Stomach smooth muscle (tissue), 2 donors: Measurements from ENCODE around the gene SEC16B.

ENCODE experiments used
- H3K27ac ChIP-seq: one replicate; pipeline ENCODE4 v1.7.0; 2013; ENCODE audit warnings: mild to moderate bottlenecking, low read length, inconsistent platforms
- H3K27me3 ChIP-seq, 2 donors: one replicate each; pipeline ENCODE4 v1.7.0; 2013; ENCODE audit warnings: low read length in 2 of 2; ENCODE audit not compliant: insufficient read depth in 2 of 2, control insufficient read depth in 1 of 2
- H3K36me3 ChIP-seq, 2 donors: one replicate each; pipeline ENCODE4 v1.7.0; 2013; ENCODE audit warnings: low read length in 2 of 2; ENCODE audit not compliant: control insufficient read depth in 2 of 2, insufficient read depth in 2 of 2
- H3K4me1 ChIP-seq: one replicate; pipeline ENCODE4 v1.7.0; 2013; ENCODE audit warnings: low read length; ENCODE audit not compliant: control insufficient read depth, insufficient read depth
- H3K4me3 ChIP-seq, 2 donors: one replicate each; pipeline ENCODE4 v1.7.0; 2013; ENCODE audit warnings: low read length in 2 of 2
- H3K9ac ChIP-seq, 2 donors: one replicate each; pipeline ENCODE4 v1.7.0; 2013; ENCODE audit warnings: low read length in 2 of 2, mild to moderate bottlenecking in 1 of 2
- H3K9me3 ChIP-seq, 2 donors: one replicate each; pipeline ENCODE4 v1.7.0; 2013; ENCODE audit warnings: low read length in 2 of 2; ENCODE audit not compliant: control insufficient read depth in 2 of 2
- donor health status: healthy.
- donor health status: Pancreatic carcinoma.

Gene SEC16B

DNA sequence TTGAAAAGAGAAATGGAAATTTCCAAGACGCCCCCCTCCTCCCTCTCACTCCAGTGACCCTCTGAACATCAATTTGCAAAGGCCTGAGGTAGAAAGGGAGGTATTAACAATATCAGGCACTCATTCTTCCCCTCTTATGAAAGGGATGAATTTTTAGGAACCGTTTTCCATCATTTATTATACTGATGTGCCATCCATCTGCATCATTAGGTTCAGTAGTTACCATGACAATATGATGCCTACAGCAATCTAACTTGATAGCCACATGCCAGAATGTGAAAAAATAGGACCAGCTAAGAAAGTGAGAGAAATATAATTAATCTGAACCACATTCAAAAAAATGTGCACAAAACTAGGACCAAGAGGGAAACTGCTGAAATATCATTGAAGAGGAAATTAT is 40.9 kb downstream of the SEC16B start:
- peaks cover 4 to 10% of the 10 kb centered on the region in 2 donors for H3K36me3 ChIP-seq
- H3K9ac ChIP-seq = no peak overlapping the region
- H3K27ac ChIP-seq = no peak overlapping the region
- H3K4me3 ChIP-seq = no peak overlapping the region
- H3K27me3 ChIP-seq = no peaks in the 10 kb centered on the region
- H3K4me1 ChIP-seq = peaks cover 6% of the 10 kb centered on the region
- H3K9me3 ChIP-seq = no peaks in the 10 kb centered on the region

DNA sequence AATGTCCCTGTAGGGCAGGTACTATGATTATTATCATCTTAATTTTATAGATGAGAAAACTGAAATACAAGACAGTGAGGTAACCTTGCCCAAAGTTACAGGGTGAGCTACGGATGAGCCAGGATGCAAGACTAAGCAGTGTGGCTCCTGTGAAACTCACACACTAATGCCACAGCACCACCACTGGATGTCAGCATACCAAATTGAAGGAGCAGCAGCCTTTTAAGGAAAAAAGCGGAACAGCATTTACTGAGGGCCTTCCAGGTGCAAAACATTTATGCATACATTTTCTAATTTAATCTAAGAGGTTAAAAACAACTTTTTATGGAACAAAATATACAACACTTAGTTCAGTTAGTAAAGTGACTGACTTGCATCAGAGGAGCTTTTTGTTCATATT is 41.7 kb downstream of the SEC16B start:
- no peak overlapping the region for H3K4me3 ChIP-seq
- no peaks in the 10 kb centered on the region for H3K9me3 ChIP-seq
- no peak overlapping the region for H3K27ac ChIP-seq
- peaks cover 4 to 7% of the 10 kb centered on the region in 2 donors for H3K36me3 ChIP-seq
- no peak overlapping the region for H3K9ac ChIP-seq
- H3K4me1 ChIP-seq = peaks cover 6% of the 10 kb centered on the region
- H3K27me3 ChIP-seq = no peaks in the 10 kb centered on the region

DNA sequence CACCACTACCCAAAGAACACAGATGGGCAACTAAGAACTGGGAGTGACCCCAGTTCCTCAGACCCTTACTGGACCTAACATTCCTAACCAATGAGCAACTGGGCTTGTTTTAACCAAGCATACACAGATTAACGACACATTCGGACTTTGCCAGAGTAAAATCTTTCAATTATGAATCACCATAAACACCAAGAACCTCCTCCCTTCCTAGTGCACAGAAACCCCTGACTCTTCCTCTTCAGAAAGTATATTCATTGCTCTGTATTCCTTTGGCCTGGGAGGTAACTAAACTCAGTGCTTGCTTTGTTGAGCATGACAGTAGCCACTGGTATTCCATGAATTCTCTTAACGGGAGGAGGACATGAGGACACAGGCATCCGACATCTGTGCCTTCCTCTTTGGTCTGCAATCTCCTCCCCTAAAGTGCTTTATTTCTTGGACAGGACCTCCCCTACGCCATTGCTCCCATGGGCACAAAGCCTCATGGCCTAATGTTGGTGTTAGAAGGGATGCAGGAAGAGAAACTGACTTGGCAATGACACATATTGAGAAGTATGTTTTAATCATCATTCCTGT is 42.7 kb downstream of the SEC16B start:
- no peak overlapping the region for H3K9ac ChIP-seq
- no peak overlapping the region for H3K4me3 ChIP-seq
- peaks cover 2 to 7% of the 10 kb centered on the region in 2 donors for H3K36me3 ChIP-seq
- peaks cover 6% of the 10 kb centered on the region for H3K4me1 ChIP-seq
- H3K27me3 ChIP-seq = no peaks in the 10 kb centered on the region
- H3K9me3 ChIP-seq = no peaks in the 10 kb centered on the region
- no peak overlapping the region for H3K27ac ChIP-seq

DNA sequence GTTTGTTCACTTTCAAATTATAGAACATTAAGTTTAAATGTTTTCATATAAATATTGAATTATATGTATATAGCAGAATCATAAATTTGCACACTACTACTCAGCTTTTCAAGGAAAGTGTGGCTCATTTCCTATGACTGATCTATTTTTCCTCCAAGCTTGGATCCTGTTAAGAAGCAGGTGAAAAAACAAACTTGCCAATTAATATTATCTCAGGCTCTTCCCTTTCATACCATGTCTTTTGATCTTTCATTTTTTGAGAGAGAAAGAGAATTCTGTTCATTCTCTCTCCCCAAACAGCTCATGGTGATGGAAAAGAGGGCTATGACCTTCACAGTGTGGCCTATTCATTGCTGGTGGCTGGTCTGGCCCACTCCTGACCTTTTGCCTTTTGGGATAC is 43.7 kb downstream of the SEC16B start:
- Histone ChIP-seq H3K36me3 (peaks cover 0 to 7% of the 10 kb centered on the region in 2 donors), H3K4me3 (no peak overlapping the region), H3K27me3 (no peaks in the 10 kb centered on the region), H3K4me1 (peaks cover 6% of the 10 kb centered on the region), H3K9ac (no peak overlapping the region), H3K27ac (no peak overlapping the region), H3K9me3 (no peaks in the 10 kb centered on the region)

DNA sequence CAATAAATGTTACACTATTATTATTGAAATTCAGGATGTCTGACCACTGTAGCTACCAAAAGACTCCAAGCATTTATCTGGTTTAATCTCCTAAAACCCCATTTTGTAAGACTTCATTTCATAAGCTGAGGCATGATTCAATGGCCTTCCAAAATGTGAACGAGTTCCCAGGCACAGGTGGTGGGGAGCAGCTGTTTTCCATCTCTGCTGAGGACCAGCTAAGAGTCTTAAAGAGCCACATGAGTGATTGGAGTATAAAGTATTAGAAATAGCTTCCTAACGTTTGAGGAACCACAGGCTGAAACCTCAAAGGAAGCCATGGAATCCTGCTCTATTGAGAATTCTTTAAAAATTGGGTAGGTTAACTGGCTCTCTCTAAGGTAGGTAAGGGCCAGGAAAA is 44.9 kb downstream of the SEC16B start:
- Histone ChIP-seq H3K4me1 (peaks cover 6% of the 10 kb centered on the region), H3K27ac (no peak overlapping the region), H3K4me3 (no peak overlapping the region), H3K27me3 (no peaks in the 10 kb centered on the region), H3K36me3 (peaks cover 0 to 5% of the 10 kb centered on the region in 2 donors), H3K9ac (no peak overlapping the region), H3K9me3 (no peaks in the 10 kb centered on the region)

DNA sequence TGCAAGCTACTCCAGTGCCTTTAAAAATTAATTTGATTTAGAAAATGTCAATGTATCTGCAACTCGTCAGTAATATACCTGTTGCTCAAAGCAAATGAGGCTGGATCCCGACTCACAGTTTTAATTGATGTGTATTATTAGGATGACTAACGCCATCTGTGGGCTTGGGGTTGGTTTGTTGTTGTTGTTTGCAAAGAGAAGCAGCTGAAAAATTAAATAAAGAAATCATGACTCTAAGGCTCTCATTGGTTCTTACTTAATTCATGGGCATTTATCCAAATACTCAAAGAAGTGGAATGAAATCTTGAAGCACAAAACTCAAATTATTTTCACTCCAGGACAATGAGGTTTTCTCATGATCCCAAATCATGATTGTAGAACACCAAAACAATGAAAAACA is 46.4 kb downstream of the SEC16B start:
- Histone ChIP-seq H3K27ac (no peak overlapping the region), H3K4me3 (no peak overlapping the region), H3K4me1 (peaks cover 6% of the 10 kb centered on the region), H3K27me3 (no peaks in the 10 kb centered on the region), H3K9me3 (no peaks in the 10 kb centered on the region), H3K36me3 (no peaks in the 10 kb centered on the region), H3K9ac (no peak overlapping the region)

DNA sequence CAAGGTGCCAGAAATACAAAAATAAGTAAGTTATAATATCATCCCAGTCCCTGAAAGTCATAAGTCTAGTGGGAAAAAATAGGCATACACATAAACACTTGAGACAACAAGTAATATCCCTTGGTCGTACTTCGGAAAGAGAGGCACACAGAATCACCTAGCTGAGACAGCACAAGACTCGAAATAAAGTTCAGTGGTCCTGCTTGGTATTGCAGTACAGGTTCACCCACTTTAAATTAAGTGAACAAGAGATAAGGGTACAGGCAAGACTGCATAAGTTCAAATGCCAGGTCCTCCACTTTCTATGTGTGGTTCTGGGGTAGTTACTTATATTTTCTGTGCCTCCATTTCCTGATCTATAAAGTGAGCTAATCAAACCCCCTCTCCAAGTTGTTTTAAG is 47.6 kb downstream of the SEC16B start:
- H3K27ac ChIP-seq = no peak overlapping the region
- H3K4me3 ChIP-seq = no peak overlapping the region
- no peak overlapping the region for H3K9ac ChIP-seq
- peaks cover 6% of the 10 kb centered on the region for H3K4me1 ChIP-seq
- no peaks in the 10 kb centered on the region for H3K27me3 ChIP-seq
- no peaks in the 10 kb centered on the region for H3K9me3 ChIP-seq
- H3K36me3 ChIP-seq = no peaks in the 10 kb centered on the region

DNA sequence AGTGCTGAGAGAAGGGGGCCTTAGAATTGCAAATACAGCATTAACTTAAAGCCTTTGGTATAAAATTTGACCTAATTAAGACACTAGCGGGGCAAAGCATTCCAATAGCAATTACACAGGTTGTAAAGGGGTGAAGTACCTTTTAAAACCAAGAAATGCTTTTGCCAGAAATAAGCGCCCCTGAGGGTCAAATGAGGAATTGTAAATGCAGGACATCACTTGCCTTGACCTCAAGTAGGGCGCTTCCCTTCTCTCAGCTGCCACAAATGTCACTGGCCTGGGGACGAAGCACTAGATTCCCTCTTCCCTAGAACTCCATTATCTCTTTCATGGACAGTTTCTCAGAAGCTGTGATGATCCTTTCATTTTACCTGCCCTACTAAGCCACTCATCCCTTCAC is 48.3 kb downstream of the SEC16B start:
- H3K4me3 ChIP-seq = no peak overlapping the region
- H3K9me3 ChIP-seq = no peaks in the 10 kb centered on the region
- no peak overlapping the region for H3K27ac ChIP-seq
- H3K9ac ChIP-seq = no peak overlapping the region
- H3K36me3 ChIP-seq = no peaks in the 10 kb centered on the region
- peaks cover 2% of the 10 kb centered on the region for H3K4me1 ChIP-seq
- no peaks in the 10 kb centered on the region for H3K27me3 ChIP-seq

DNA sequence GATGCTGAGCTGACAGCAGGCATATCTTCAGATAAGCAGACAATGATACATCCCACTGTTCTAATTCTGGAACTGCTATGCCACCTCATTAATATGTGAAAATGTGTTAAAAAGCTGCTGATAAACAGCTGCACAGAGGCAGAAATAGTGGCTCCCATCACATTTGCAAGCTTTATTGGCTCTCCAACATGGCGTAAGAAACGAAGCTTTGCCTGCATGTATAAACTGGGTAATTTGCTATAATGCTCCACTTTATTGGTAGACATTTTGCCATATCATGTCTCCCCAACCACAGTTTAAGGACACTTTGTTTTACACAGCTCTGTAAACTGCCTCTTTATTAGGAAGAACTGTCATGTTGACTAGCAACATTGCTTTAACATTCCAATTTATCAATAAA is 49.8 kb downstream of the SEC16B start:
- no peaks in the 10 kb centered on the region for H3K9me3 ChIP-seq
- H3K27me3 ChIP-seq = peaks cover 0 to 2% of the 10 kb centered on the region in 2 donors
- no peaks in the 10 kb centered on the region for H3K4me1 ChIP-seq
- H3K36me3 ChIP-seq = no peaks in the 10 kb centered on the region
- H3K4me3 ChIP-seq = no peak overlapping the region
- no peak overlapping the region for H3K9ac ChIP-seq
- no peak overlapping the region for H3K27ac ChIP-seq

DNA sequence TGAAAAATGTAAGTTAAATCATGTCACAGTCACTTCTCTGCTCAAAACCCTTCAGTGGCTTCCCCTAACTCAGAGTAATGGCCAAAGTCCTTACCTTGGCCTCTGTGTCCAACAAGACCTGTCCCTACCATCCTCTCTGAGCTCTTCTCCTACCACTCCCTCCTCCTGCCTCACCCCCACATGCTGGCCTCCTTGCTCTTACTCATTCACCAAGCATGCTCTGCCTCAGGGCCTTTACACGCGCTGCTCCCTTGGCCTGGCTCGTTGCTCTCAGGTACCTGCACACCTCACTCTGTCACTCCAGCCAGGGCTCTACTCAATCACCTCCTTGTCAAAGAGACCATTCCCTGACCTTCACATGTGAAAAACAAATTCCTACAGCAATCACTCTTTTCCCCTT is 54.2 kb downstream of the SEC16B start:
- Histone ChIP-seq H3K36me3 (no peaks in the 10 kb centered on the region), H3K4me1 (no peaks in the 10 kb centered on the region), H3K9me3 (no peaks in the 10 kb centered on the region), H3K9ac (no peak overlapping the region), H3K4me3 (no peak overlapping the region), H3K27me3 (peaks cover 0 to 2% of the 10 kb centered on the region in 2 donors), H3K27ac (no peak overlapping the region)

DNA sequence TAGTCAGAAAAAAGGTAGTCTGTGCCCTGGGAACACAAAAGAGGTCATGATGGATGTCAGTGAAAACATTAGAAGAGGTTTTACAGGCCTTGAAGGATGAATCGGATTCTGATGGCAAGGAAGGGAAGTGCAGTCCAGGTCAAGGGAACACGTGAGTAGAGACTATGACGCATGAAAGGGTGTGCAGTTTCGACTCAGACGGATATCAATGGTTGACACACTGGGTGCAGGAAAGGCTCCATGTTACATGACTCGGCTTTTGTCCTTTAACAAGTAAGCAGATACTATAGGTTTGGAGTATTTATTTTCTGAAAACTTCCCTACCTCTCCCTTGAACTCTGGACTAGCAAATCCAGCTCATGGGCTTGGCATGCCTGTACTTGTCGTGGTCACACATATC is 55.3 kb downstream of the SEC16B start:
- Histone ChIP-seq H3K9ac (no peak overlapping the region), H3K27me3 (peaks cover 0 to 2% of the 10 kb centered on the region in 2 donors), H3K4me1 (no peaks in the 10 kb centered on the region), H3K4me3 (no peak overlapping the region), H3K9me3 (no peaks in the 10 kb centered on the region), H3K27ac (no peak overlapping the region), H3K36me3 (no peaks in the 10 kb centered on the region)
